Raji (cell line): ENCODE data around the gene MFAP2.

ENCODE experiments used
- POLR2A ChIP-seq: IDR thresholded peaks from 2 replicates; pipeline ENCODE4 v1.6.1; 2011; ENCODE audit warnings: low read depth, low read length, control low read depth; ENCODE audit not compliant: insufficient read depth

The MFAP2 gene

GRCh38 chr1:16960560-16961296 is 19.7 kb downstream of the MFAP2 start:
- TF ChIP-seq POLR2A = no peak

DNA sequence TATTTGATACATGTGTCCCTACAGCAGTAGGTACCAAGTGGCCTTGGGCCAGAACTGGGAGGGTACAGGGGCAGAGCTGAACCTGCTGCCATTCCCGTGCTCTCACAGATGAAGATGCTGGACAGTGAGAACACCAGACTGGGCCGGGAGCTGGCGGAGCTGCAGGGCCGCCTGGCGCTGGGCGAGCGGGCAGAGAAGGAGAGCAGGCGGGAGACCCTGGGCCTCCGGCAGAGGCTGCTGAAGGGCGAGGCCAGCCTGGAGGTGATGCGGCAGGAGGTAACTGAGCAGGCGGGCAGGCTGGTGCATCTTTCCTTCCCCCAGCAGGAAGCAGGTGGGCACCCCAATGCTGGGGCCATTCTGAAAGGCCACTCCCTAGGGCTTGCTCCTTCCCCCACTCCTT is 21.9 kb downstream of the MFAP2 start:
- no peak for TF ChIP-seq POLR2A

GRCh38 chr1:16957731-16958130 is 22.7 kb downstream of the MFAP2 start:
- no peak for TF ChIP-seq POLR2A

- no peak for TF ChIP-seq POLR2A
Measured at GRCh38 chr1:16956775-16957174, 23.6 kb downstream of the MFAP2 start.

DNA sequence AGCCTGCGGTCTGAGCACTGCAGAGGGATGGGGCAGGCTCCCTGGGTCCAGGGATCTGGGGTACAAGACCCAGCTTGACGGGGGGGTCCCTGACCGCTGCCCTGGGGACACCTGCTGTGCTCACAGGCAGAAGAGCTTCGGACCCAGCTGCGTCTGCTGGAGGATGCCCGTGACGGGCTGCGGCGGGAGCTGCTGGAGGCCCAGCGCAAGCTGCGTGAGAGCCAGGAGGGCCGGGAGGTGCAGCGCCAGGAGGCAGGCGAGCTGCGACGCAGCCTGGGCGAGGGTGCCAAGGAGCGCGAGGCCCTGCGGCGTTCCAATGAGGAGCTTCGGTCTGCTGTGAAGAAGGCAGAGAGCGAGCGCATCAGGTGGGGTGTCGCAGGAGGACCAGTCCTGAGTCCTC is 25.2 kb downstream of the MFAP2 start:
- TF ChIP-seq POLR2A = no peak

DNA sequence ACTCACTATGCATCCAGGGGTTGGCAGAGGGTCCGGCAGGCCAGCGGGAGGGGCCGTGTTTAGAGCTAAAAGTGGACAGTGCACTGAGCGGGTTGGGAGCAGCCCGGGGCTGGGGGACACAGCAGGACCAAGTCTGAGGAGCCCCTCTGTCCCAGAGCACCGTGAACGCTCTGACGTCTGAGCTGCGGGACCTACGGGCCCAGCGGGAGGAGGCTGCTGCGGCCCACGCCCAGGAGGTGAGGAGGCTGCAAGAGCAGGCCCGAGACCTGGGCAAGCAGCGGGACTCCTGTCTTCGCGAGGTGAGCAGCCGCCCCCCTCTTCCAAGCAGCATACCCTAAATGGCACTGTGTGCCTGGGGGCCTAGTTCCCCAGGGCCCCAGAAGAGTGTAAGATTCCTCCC is 25.8 kb downstream of the MFAP2 start:
- TF ChIP-seq POLR2A = no peak

DNA sequence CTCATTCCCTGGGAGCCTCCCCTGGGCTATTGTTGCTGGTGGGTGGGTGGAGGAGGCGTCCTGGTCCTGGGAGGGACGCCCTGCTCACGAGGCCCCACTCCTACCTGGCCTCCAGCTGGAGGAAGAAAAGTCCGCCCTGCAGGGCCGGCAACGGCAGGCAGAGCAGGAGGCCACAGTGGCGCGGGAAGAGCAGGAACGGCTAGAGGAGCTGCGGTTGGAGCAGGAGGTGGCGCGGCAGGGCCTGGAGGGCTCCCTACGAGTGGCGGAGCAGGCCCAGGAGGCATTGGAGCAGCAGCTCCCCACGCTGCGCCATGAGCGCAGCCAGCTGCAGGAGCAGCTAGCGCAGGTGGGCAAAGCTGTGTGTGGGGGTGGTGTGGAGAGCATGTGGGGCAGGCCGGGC is 33.8 kb downstream of the MFAP2 start:
- no peak for TF ChIP-seq POLR2A

GRCh38 chr1:16944038-16944437 is 36.4 kb downstream of the MFAP2 start:
- no peak for TF ChIP-seq POLR2A

DNA sequence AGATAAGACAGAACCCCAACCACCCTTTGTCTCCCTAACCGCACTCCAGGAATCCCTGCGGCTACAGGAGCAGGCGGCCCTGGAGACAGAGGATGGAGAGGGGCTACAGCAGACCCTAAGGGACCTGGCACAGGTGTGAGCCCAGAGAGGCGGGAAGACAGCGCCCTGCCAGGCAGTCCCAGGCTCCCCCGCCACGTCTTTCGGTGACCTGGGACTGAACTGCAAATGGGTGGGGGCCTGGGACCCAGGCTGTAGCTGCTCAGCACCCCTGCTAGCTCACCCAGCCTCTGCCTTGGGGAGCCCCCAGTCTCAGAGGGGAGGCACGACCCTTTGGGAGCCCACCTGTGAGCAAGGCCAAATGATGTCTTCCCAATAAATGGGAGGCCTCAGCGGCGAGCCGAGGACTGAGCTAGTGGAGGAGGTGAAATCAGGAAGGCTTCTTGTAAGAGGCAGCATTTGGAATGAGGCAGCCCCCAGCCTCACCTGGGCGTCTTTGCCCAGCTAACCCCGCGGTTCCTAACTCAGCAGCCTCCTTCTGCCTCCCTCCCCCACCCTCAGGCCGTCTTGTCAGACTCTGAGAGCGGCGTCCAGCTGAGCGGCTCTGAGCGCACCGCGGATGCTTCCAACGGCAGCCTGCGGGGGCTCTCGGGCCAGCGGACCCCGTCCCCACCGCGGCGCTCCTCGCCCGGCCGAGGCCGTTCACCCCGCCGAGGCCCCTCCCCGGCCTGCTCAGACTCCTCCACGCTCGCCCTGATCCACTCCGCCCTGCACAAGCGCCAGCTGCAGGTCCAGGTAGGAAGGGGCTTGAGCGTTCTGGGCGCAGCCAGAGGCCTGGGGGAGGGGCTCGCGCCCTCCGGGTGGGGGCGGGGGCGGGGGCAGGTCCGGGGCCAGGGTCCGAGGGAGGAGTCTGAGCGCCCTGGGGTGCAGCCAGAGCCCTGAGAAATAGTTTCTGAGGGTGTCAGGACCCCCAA is 41.8 kb downstream of the MFAP2 start:
- TF ChIP-seq POLR2A = no peak

- TF ChIP-seq POLR2A = no peak
Measured at GRCh38 chr1:16927711-16928485, 52.5 kb downstream of the MFAP2 start.

DNA sequence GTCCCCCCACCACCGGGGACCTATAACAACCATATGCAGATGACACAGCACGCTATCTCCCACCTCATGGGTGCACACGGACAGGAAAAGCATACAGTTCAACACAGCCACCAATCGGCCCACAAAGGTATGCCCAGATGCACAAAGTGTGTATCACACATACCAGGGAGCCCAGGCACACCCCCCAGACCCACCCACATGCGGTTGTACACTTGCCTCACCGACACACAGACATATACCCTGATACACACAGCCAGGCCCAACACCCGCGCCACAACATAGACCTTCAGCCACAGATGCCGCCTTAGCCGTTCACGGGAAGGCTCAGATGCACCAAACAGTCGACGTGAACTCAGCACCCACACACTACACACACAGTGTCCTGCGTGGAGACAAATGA is 53.2 kb downstream of the MFAP2 start:
- no peak for TF ChIP-seq POLR2A

DNA sequence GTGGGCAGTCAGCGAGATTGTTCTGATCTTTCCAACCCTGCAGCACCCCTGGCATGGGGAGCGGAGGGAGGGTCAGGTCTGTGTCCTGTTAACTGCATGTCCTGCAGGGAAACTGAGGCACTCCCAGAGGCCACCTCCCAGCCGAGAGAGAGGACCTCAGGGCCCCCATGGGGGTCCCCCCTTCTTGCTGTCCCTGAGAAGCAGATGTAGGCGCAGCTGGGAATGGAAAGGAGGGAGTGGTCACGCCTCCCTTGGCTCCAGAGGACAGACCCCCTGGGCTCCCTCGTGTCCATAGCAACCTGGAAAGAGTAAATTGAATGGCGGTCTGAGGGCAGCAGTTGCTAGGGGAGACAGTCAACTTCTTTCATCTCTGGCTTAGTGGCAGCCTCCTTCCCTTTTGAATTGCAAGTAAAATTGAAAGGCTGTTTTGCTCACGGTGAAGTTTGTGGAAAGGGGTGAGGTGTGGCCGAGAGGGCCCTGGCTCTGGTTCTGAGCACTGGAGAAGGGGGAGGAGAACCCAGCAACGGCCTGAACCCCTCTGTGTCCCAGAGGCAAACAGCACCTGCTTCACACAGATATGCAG is 53.8 kb downstream of the MFAP2 start:
- no peak for TF ChIP-seq POLR2A

DNA sequence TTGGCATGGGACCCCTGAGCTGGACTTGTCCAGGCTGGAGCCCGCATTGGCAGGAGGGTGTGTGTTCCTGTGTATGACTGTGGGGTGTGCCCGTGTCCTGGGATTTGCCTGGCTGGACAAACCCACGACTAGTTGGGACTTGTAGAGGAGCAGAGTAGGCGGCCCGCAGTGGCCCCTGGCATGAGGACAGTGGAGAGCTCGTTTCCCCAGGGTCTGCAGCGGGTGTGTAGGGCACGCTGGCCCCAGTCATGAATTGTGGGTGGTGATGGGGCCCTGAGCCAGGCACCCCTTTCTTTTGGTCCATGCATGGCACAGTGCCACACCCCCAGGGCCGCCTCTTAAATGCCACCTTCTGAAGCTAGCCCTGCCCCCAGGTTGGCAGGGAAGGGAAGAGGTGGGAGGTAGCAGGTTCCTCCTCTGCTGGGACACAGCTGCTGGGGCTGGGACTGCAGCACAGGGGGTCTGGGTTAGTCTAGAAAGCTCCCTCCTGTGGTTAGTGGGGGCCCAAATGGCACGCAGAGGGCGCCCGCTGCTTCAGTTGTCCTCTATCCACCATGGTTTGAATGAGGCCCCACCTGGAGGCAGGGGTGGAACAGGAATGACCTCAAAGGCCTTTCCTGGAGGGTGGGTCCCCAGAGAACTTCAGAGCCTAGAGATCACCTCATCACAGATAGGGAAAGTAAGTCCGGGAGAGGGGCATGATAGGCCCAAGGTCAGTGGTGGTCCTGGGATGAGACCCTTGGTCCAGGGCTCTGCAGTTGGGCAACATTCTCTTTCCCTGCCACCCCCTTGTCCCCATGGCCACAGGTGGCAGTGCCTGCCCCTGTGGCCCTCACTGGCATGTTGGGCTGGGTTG is 54.6 kb downstream of the MFAP2 start:
- no peak for TF ChIP-seq POLR2A

DNA sequence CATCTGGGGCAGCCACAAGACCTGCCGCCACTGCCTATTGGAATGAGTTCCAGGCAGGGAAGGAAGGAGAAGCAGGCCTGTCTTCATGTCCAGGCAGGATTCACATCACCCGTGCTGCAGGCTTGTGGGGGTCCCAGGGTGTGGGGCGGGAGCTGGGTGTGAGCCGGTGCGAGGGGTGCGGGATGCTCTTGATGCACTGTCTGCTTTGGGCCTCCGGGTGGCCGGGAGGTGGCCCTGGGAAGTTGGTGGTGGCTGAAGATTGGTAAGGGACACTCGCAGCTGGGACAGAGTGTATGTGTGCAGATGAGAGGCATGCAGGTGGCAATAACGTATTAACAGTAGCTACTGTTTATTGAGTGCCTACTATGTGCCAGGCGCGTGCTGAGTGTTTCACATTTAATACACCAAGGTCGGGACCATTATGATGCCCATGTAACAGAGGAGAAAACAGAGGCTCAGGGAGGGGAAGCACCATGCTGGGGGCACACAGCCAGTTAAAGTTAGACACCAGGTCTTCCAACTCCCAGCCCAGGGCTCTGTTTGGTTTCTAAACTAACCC is 55.4 kb downstream of the MFAP2 start:
- no peak for TF ChIP-seq POLR2A
